Common myeloid progenitor, CD34-positive (primary cell): Measurements from ENCODE around the gene TRMU.
"Not testable (repeated sequence)": the region's sequence is repeated elsewhere in the genome, so short reads cannot be mapped to it uniquely, and the experiment has no call there.

Experiments used
- CTCF ChIA-PET: fragments of 350-600 bp; sonication (Branson Sonifier 250); formaldehyde crosslinking; loops from one replicate; lab custom pipeline; 2021; ENCODE audit warnings: antibody characterized with exemption; lab: Charles Lee
- POLR2A ChIA-PET: fragments of 350-600 bp; sonication (Branson Sonifier 250); formaldehyde crosslinking; loops from one replicate; lab custom pipeline; 2021; ENCODE audit warnings: antibody characterized with exemption; lab: Charles Lee
- DNase-seq, 3 donors: peaks; one replicate each; pipeline versions ENCODE4 v3.0.0 to v3.0.0-alpha.2; 2013
- H3K27ac ChIP-seq, 2 experiments: 1 replicate in 1 of 2; 2 replicates in 1 of 2; pipeline ENCODE4 v1.7.0; 2013; ENCODE audit warnings: inconsistent platforms in 2 of 2, low read length in 2 of 2, mild to moderate bottlenecking in 2 of 2, low read depth in 1 of 2, moderate library complexity in 1 of 2; ENCODE audit not compliant: severe bottlenecking in 2 of 2, insufficient read depth in 1 of 2, poor library complexity in 1 of 2
- H3K27me3 ChIP-seq, 5 experiments: replicated peaks in 2 of 5; 1 replicate in 3 of 5; 2 replicates in 2 of 5; pipeline versions ENCODE4 v1.6.1 to v1.7.0; 2013; ENCODE audit warnings: low read length in 4 of 5, mild to moderate bottlenecking in 2 of 5, moderate library complexity in 2 of 5, inconsistent platforms in 1 of 5; ENCODE audit not compliant: insufficient read depth in 5 of 5, control insufficient read depth in 4 of 5
- H3K36me3 ChIP-seq, 4 experiments: 1 replicate in 2 of 4; 2 replicates in 2 of 4; pipeline versions ENCODE4 v1.6.1 to v1.7.0; 2013; ENCODE audit warnings: low read length in 3 of 4, control low read depth in 1 of 4, mild to moderate bottlenecking in 1 of 4; ENCODE audit not compliant: control insufficient read depth in 4 of 4, insufficient read depth in 4 of 4
- H3K4me1 ChIP-seq, 4 experiments: 1 replicate in 3 of 4; 2 replicates in 1 of 4; pipeline versions ENCODE4 v1.6.1 to v1.7.1; 2013; ENCODE audit warnings: low read length in 3 of 4, mild to moderate bottlenecking in 3 of 4, control low read depth in 1 of 4, inconsistent platforms in 1 of 4, moderate library complexity in 1 of 4; ENCODE audit not compliant: control insufficient read depth in 4 of 4, insufficient read depth in 4 of 4; ENCODE audit errors: control extremely low read depth in 1 of 4
- H3K4me3 ChIP-seq, 7 experiments: 1 replicate in 4 of 7; 2 replicates in 3 of 7; pipeline versions ENCODE4 v1.5.1 to v1.7.0; 2013; ENCODE audit warnings: mild to moderate bottlenecking in 7 of 7, low read length in 6 of 7, moderate library complexity in 6 of 7, inconsistent platforms in 2 of 7, low read depth in 2 of 7, control low read depth in 1 of 7; ENCODE audit not compliant: insufficient read depth in 4 of 7, control insufficient read depth in 1 of 7; ENCODE audit errors: extremely low read depth in 1 of 7
- H3K9me3 ChIP-seq, 5 experiments: 1 replicate in 4 of 5; 2 replicates in 1 of 5; pipeline versions ENCODE4 v1.6.1 to v1.7.1; 2013; ENCODE audit warnings: low read length in 4 of 5, mild to moderate bottlenecking in 2 of 5, inconsistent platforms in 1 of 5, low read depth in 1 of 5, moderate library complexity in 1 of 5; ENCODE audit not compliant: control insufficient read depth in 4 of 5, insufficient read depth in 2 of 5; ENCODE audit errors: control extremely low read depth in 1 of 5
- WGBS: methylation state at CpG from one replicate; pipeline ENCODE4 v1.1.5; 2013; ENCODE audit not compliant: insufficient coverage; 5-methylcytosine and 5-hydroxymethylcytosine counted together

Gene TRMU

DNA sequence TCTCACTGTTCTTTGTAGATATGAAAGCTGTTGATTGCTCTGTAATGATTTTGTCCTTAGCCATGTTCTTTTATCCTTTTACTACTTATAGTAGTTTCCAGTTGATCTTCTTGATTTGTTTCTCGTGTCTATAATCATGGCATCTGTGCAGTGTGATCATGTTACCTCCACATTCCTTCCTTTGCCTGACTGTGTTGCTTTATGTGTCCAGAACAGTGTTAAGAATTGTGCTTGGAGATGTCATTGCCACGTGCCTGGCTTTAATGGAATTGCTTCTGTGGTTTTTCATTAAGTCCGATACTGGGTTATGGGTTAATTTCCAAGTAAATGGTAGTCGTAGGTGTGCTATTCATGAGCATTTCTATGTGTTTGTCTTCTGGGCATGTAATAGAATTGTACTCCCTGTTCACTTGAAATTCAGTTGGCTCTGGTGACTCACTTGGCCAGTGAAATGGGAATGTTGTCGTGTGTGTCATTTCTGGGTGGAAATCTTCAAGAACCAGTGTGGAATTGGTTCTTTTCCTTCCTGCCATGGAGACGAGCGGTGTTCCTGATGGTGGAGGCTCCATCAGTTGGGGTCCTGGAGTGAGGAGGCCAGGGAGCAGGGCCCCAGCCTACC, 32.1 kb upstream of the TRMU start:
- POLR2A ChIA-PET = no interaction called here
- Histone ChIP-seq H3K4me1 (no peaks in the 10 kb centered on the region), H3K36me3 (peaks cover 2 to 44% (median 11%) of the 10 kb centered on the region in 4 experiments), H3K27ac (no peak overlapping the region), H3K27me3 (no peaks in the 10 kb centered on the region), H3K9me3 (no peaks in the 10 kb centered on the region), H3K4me3 (no peak overlapping the region)
- CTCF ChIA-PET = interaction anchor here (0.6 to 1.5 kb wide), 2 partner anchors 10 to 308 kb away, joined by 3 to 7 read pairs; no protein-coding TSS in a partner anchor
- DNase-seq = no peak
- 96% methylated on average over 4 of the region's 7 CpGs for WGBS

DNA sequence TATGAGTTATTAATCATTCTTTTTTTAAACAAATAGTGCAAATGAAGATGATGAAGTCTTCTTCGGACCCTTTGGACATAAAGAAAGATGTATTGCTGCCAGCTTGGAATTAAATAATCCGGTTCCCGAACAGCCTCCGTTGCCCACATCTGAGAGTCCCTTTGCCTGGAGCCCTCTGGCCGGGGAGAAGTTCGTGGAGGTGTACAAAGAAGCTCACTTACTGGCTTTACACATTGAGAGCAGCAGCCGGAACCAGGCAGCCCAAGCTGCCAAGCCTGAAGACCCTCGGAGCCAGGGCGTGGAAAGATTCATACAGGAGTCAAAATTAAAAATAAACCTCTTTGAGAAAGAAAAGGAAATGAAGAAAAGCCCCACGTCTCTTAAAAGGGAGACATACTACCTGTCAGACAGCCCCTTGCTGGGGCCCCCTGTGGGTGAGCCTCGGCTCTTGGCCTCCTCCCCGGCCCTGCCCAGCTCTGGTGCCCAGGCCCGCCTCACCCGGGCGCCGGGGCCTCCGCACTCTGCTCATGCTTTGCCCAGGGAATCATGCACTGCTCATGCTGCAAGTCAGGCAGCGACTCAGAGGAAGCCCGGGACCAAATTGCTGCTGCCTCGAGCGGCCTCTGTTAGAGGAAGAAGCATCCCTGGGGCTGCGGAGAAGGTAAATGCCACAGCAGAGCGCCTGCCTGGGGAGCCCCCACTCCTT, 27.1 kb upstream of the TRMU start:
- ChIA-PET POLR2A (no interaction called here), CTCF (interaction anchor here (7.5 kb wide), 1 partner anchor 185 kb away, joined by 70 read pairs; no protein-coding TSS in a partner anchor)
- Histone ChIP-seq H3K4me1 (no peaks in the 10 kb centered on the region), H3K36me3 (peaks cover 2 to 47% (median 22%) of the 10 kb centered on the region in 4 experiments), H3K27me3 (no peaks in the 10 kb centered on the region), H3K27ac (no peak overlapping the region), H3K4me3 (no peak overlapping the region), H3K9me3 (no peaks in the 10 kb centered on the region)
- 94% methylated on average over 22 of the region's 23 CpGs for WGBS
- DNase-seq = no peak

DNA sequence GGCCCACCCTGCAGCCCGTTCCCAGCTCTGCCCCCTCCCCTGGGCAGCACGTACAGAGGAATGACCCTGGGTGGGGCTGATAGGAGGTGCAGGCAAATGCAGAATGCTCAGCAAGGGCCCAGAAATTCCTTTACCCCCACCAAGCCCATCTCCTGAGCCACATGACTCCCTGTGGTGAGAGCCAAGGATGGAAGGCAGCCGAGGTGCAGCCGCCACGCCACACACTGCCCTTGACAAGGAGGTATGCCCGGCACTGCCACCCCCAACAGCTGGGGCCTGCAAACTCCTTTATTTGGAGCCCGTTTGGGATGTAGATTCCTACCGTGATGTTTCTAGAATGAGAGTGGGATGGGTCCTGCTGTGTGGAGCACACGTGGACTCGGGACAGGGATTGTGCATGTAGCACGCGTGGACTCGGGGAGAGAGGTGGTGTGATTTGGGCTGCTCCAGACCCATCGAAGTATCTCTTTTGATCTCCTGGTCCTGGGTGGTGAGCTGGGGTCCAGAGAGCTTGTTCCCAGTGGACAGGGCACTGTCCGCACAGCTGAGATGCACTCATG, 25.9 kb upstream of the TRMU start:
- no peaks in the 10 kb centered on the region for H3K9me3 ChIP-seq
- H3K4me1 ChIP-seq = no peaks in the 10 kb centered on the region
- H3K27ac ChIP-seq = no peak overlapping the region
- 97% methylated on average over 11 of the region's 15 CpGs for WGBS
- DNase-seq = no peak
- peaks cover 2 to 43% (median 22%) of the 10 kb centered on the region in 4 experiments for H3K36me3 ChIP-seq
- ChIA-PET CTCF (interaction anchor here (1.2 to 7.5 kb wide), 2 partner anchors 13 to 187 kb away, joined by 5 to 70 read pairs; partner anchors contain the start of gene GTSE1), POLR2A (no interaction called here)
- no peaks in the 10 kb centered on the region for H3K27me3 ChIP-seq
- H3K4me3 ChIP-seq = no peak overlapping the region

DNA sequence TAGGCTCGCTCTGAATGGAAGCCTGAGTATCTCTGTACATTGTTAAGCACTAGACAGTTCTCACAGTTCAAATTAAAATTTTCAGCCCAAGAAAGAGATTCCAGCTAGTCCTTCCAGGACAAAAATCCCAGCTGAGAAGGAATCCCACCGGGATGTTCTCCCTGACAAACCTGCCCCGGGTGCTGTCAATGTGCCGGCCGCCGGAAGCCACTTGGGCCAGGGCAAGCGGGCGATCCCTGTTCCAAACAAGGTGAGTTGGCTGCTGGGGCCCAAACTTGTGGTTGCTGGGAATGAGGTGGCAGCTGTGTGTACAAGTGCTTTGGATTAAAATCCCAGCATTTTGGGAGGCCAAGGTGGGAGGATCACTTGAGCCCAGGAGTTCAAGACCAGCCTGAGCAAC, 23.5 kb upstream of the TRMU start:
- no peak overlapping the region for H3K4me3 ChIP-seq
- no peaks in the 10 kb centered on the region for H3K4me1 ChIP-seq
- ChIA-PET CTCF (interaction anchor here (0.7 to 7.5 kb wide), 9 partner anchors 13 to 324 kb away, joined by 3 to 70 read pairs (median 4); partner anchors contain the start of gene CDPF1), POLR2A (no interaction called here)
- WGBS = 100% methylated on average over 2 of the region's 8 CpGs
- H3K9me3 ChIP-seq = no peaks in the 10 kb centered on the region
- H3K27ac ChIP-seq = no peak overlapping the region
- H3K27me3 ChIP-seq = no peaks in the 10 kb centered on the region
- peaks cover 7 to 58% (median 30%) of the 10 kb centered on the region in 4 experiments for H3K36me3 ChIP-seq
- no peak for DNase-seq

DNA sequence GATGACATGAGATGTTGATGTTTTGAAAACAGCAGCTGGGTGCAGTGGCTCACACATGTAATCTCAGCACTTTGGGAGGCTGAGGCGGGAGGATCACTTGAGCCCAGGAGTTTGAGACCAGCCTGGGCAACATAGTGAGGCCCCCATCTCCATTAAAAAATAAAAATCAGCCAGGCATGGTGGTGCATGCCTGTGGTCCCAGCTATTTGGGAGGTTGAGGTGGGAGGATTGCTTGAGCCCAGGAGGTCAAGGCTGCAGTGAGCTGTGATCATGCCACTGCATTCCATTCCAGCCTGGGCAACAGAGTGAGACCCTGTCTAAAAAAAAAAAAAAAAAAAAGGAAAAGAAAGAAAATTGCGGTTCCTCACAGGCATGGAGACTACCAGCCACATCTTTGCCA, 22.7 kb upstream of the TRMU start:
- H3K36me3 ChIP-seq = peaks cover 7 to 65% (median 36%) of the 10 kb centered on the region in 4 experiments
- H3K27ac ChIP-seq, POLR2A ChIA-PET, H3K27me3 ChIP-seq, H3K9me3 ChIP-seq, DNase-seq, H3K4me3 ChIP-seq, H3K4me1 ChIP-seq: not testable (repeated sequence)
- CTCF ChIA-PET = interaction anchor here (0.9 to 7.5 kb wide), 12 partner anchors 10 to 196 kb away, joined by 3 to 70 read pairs (median 4); partner anchors contain the start of gene CDPF1
- 90% methylated on average over 2 of the region's 2 CpGs for WGBS

DNA sequence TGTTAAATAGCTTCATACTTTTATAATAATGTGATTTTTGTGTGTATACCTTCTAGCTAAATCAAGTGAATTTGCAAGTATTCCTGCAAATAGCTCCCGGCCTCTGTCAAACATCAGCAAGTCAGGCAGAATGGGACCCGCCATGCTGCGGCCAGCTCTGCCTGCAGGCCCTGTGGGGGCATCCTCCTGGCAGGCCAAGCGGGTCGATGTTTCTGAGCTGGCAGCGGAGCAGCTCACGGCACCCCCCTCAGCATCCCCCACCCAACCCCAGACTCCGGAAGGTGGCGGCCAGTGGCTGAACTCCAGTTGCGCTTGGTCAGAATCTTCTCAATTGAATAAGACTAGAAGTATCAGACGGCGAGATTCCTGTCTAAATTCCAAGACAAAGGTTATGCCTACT, 19.5 kb upstream of the TRMU start:
- DNase-seq = no peak
- Histone ChIP-seq H3K9me3 (no peaks in the 10 kb centered on the region), H3K4me3 (no peak overlapping the region), H3K36me3 (peaks cover 10 to 66% (median 36%) of the 10 kb centered on the region in 4 experiments), H3K27me3 (no peaks in the 10 kb centered on the region), H3K27ac (no peak overlapping the region), H3K4me1 (no peaks in the 10 kb centered on the region)
- WGBS = 100% methylated on average over 2 of the region's 12 CpGs
- CTCF ChIA-PET = interaction anchor here (1.0 to 3.8 kb wide), 15 partner anchors 9 to 321 kb away, joined by 3 to 52 read pairs (median 4); partner anchors contain the start of gene PKDREJ
- POLR2A ChIA-PET = no interaction called here
